K562 (cell line): ENCODE measurements around the gene RECQL5. TPM values are rescaled to one million over a fixed set of nuclear protein-coding genes. Genes with fewer than 3 reads are reported as not detected.
A peak's percentile ranks its signal among the peaks of the same experiment; 100 is the strongest.

ENCODE experiments used
- ATF7 ChIP-seq: fragments of 450-650 bp; IDR thresholded peaks from 2 replicates; pipeline ENCODE4 v1.7.1; 2014; ENCODE audit warnings: mild to moderate bottlenecking, moderate library complexity
- C11orf30 ChIP-seq: fragments of 450-650 bp; IDR thresholded peaks from 2 replicates; pipeline ENCODE4 v1.6.1; 2016; ENCODE audit warnings: low read depth, mild to moderate bottlenecking
- CBX5 ChIP-seq: IDR thresholded peaks from 2 replicates; pipeline ENCODE4 v1.6.1; 2014; ENCODE audit warnings: low read depth, borderline replicate concordance
- ELF2 ChIP-seq: fragments of 250-450 bp; sonication (Bioruptor Pico); IDR thresholded peaks from 2 replicates; pipeline ENCODE4 v1.5.0; 2021; ENCODE audit warnings: mild to moderate bottlenecking
- FOXO4 ChIP-seq: fragments of 450-650 bp; formaldehyde crosslinking; IDR thresholded peaks from 2 replicates; pipeline ENCODE4 v1.4.0; 2020; ENCODE audit warnings: mild to moderate bottlenecking, moderate library complexity
- MBD2 ChIP-seq: sonication (generic); IDR thresholded peaks from 2 replicates; pipeline ENCODE4 v1.6.1; 2016; ENCODE audit warnings: low read depth, borderline replicate concordance
- NFYB ChIP-seq: IDR thresholded peaks from 2 replicates; pipeline ENCODE4 v1.6.1; 2011; ENCODE audit warnings: mild to moderate bottlenecking, moderate library complexity; ENCODE audit not compliant: insufficient read length; ENCODE audit errors: extremely low read depth
- PHB ChIP-seq: fragments of 250-450 bp; sonication (Bioruptor Pico); IDR thresholded peaks from 2 replicates; pipeline ENCODE4 v1.5.0; 2021
- PHF8 ChIP-seq: fragments of 200-600 bp; sonication (generic); IDR thresholded peaks from 2 replicates; pipeline ENCODE4 v1.6.1; 2012; ENCODE audit warnings: mixed run types, mild to moderate bottlenecking, inconsistent platforms, low read length, moderate library complexity, borderline replicate concordance
- PTRF ChIP-seq: fragments of 450-650 bp; IDR thresholded peaks from 2 replicates; pipeline ENCODE4 v1.6.1; 2016; ENCODE audit warnings: mild to moderate bottlenecking, missing genetic modification characterization, missing compliant biosample characterization
- RBM15 ChIP-seq: fragments of 200-400 bp; formaldehyde crosslinking; IDR thresholded peaks from 2 replicates; pipeline ENCODE4 v1.6.1; 2018; ENCODE audit warnings: mild to moderate bottlenecking, low read length, moderate library complexity; ENCODE audit not compliant: insufficient read depth
- SIX5 ChIP-seq, 2 experiments: IDR thresholded peaks; 2 replicates each; pipeline ENCODE4 v1.6.1; 2011; ENCODE audit warnings: low read length in 2 of 2, borderline replicate concordance in 1 of 2, low read depth in 1 of 2, mild to moderate bottlenecking in 1 of 2, moderate library complexity in 1 of 2; ENCODE audit not compliant: insufficient read depth in 1 of 2
- SMAD1 ChIP-seq: fragments of 150-350 bp; IDR thresholded peaks from 2 replicates; pipeline ENCODE4 v1.6.1; 2014; ENCODE audit warnings: low read length, low read depth; ENCODE audit not compliant: partially characterized antibody
- SRSF3 ChIP-seq: fragments of 200-400 bp; formaldehyde crosslinking; IDR thresholded peaks from 2 replicates; pipeline ENCODE4 v1.6.1; 2016; ENCODE audit warnings: mild to moderate bottlenecking, low read length, moderate library complexity; ENCODE audit not compliant: insufficient read depth
- TOE1 ChIP-seq, 2 experiments: fragments of 450-650 bp in 1 of 2; sonication (generic) in 1 of 2; formaldehyde crosslinking in 1 of 2; IDR thresholded peaks; 2 replicates each; pipeline versions ENCODE4 v1.7.1 to v1.8.0; 2016 to 2022; ENCODE audit warnings: borderline replicate concordance in 2 of 2, mild to moderate bottlenecking in 2 of 2, antibody characterized with exemption in 1 of 2, inconsistent platforms in 1 of 2, low read depth in 1 of 2, missing genetic modification reagents in 1 of 2, moderate library complexity in 1 of 2
- ZBTB17 ChIP-seq: fragments of 450-650 bp; formaldehyde crosslinking; IDR thresholded peaks from 2 replicates; pipeline ENCODE4 v1.4.0; 2020; ENCODE audit warnings: mild to moderate bottlenecking
- ZBTB34 ChIP-seq: fragments of 250-450 bp; sonication (Bioruptor Pico); IDR thresholded peaks from 2 replicates; pipeline ENCODE4 v1.8.0; 2021; ENCODE audit warnings: mild to moderate bottlenecking, moderate library complexity
- ZBTB43 ChIP-seq: sonication (generic); formaldehyde crosslinking; IDR thresholded peaks from 2 replicates; pipeline ENCODE4 v1.8.0; 2023; ENCODE audit warnings: mild to moderate bottlenecking, missing genetic modification reagents
- ZNF707 ChIP-seq: fragments of 250-450 bp; sonication (Bioruptor Pico); conservative IDR thresholded peaks from 2 replicates; pipeline ENCODE4 v1.8.0; 2022; ENCODE audit warnings: inconsistent platforms, mild to moderate bottlenecking, moderate library complexity
- ZNF766 ChIP-seq: fragments of 200-800 bp; sonication (Bioruptor generic); conservative IDR thresholded peaks from 2 replicates; pipeline ENCODE4 v1.6.1; 2016; ENCODE audit warnings: missing genetic modification characterization, missing compliant biosample characterization
- polyA plus RNA-seq, 8 experiments: library from polyadenylated mRNA; depleted of rRNA in 4 of 8; stranded (reverse) in 5 of 8; unstranded in 3 of 8; fragments of >200 nt; fragmentation: Nextera tagmentation in 2 of 8; fragmentation: Illumina TruSeq in 1 of 8; extraction: Ambion mirVana in 2 of 8; extraction: Trizol in 1 of 8; gene quantifications; 2 replicates each; pipeline versions ENCODE4 v1.2.1 to v1.2.3, GENCODE V29; 2011 to 2014; ENCODE audit warnings: inconsistent platforms in 1 of 8, missing spikeins in 1 of 8
- total RNA-seq, 7 experiments: library from RNA; depleted of rRNA in 6 of 7; stranded (reverse); fragments of >200 nt in 6 of 7; fragmentation: Illumina TruSeq in 2 of 7; extraction: Trizol in 2 of 7; gene quantifications; 2 replicates each; pipeline versions ENCODE4 v1.2.1 to v1.2.3, GENCODE V29; 2011 to 2021; ENCODE audit warnings: low replicate concordance in 1 of 7

The RECQL5 gene
- total and polyA plus RNA-seq, 9 of the 15 experiments (the other 6 are each of a cell fraction or from before 2014, with no cell fraction given), result 4.1 to 34.8 (median 16.4) TPM

- no peak for TF ChIP-seq ZBTB43
- peak; percentile 100 for TF ChIP-seq C11orf30
- TF ChIP-seq ZNF707 (CRISPR knock-in tag), result no peak
- TF ChIP-seq MBD2, result peak; percentile 71
- TF ChIP-seq ZBTB17 (CRISPR knock-in tag), result peak; percentile 53; the same call in 1 of the 2 replicates
- peak; percentile 70 for TF ChIP-seq SMAD1
- TF ChIP-seq ZBTB34 (CRISPR knock-in tag), result no peak
- no peak for TF ChIP-seq PTRF (tag)
- TF ChIP-seq SIX5 (IDR thresholded peaks at IDR 0.05; ENCODE audit: borderline replicate concordance in 1 of 2, insufficient read depth in 1 of 2, low read depth in 1 of 2, low read length in 2 of 2), result no peak
- peak; percentile 87 for TF ChIP-seq ELF2 (CRISPR knock-in tag)
- TF ChIP-seq FOXO4 (CRISPR knock-in tag), result no peak
- no peak for TF ChIP-seq RBM15
- TF ChIP-seq ATF7, result peak; percentile 93
- no peak for TF ChIP-seq ZNF766 (CRISPR knock-in tag)
- no peak for TF ChIP-seq TOE1 (IDR thresholded peaks at IDR 0.05; ENCODE audit: borderline replicate concordance)
- no peak for TF ChIP-seq TOE1 (CRISPR knock-in tag; IDR thresholded peaks at IDR 0.05; ENCODE audit: borderline replicate concordance, low read depth)
- peak; percentile 95 for TF ChIP-seq PHF8
- TF ChIP-seq SRSF3, result no peak
- TF ChIP-seq NFYB, result peak; percentile 19
- TF ChIP-seq PHB (CRISPR knock-in tag), result no peak
- no peak for TF ChIP-seq CBX5
Measured at GRCh38 chr17:75666959-75667790, at the start of gene RECQL5, which contains the start of gene SAP30BP (continued).
